Measurements from ENCODE around the gene PPP3CB.

PPP3CB gene

GRCh38 chr10:73534857-73535256 is 39.0 kb upstream of the PPP3CB start:
- H3K4ac ChIP-seq (ENCODE audit: low read depth in 1 of 2, low read length in 2 of 2): no peak overlapping the region
- no peak for DNase-seq

GRCh38 chr10:73529089-73529832 is 33.4 kb upstream of the PPP3CB start:
- H3K36me3 ChIP-seq (ENCODE audit: control insufficient read depth in 1 of 2, insufficient read depth in 2 of 2, low read depth in 1 of 2, low read length in 2 of 2): peaks cover 12 to 15% of the 10 kb centered on the region in 2 experiments
- H3K9me3 ChIP-seq (ENCODE audit: control insufficient read depth, low read length): no peaks in the 10 kb centered on the region
- DNase-seq: peak; percentile 82
- H2BK120ac ChIP-seq (ENCODE audit: low read depth, low read length): no peak overlapping the region
- WGBS: over 99% methylated on average over 5 of the region's 5 CpGs
- H2AK5ac ChIP-seq (ENCODE audit: low read length, severe bottlenecking): no peak overlapping the region
- no peak overlapping the region for H3K14ac ChIP-seq (ENCODE audit: low read length in 2 of 2)
- H3K9ac ChIP-seq (ENCODE audit: low read length): no peak overlapping the region
- no peak overlapping the region for H3K4me3 ChIP-seq (ENCODE audit: insufficient read depth in 1 of 2, low read depth in 1 of 2, low read length in 2 of 2)
- H3K4me2 ChIP-seq (ENCODE audit: low read length, poor library complexity, severe bottlenecking): no peak overlapping the region
- H3K4me1 ChIP-seq (ENCODE audit: control insufficient read depth, insufficient read depth, low read depth, low read length): no peaks in the 10 kb centered on the region
- no peak overlapping the region for H3K4ac ChIP-seq (ENCODE audit: low read depth in 1 of 2, low read length in 2 of 2)
- no peak overlapping the region for H2BK5ac ChIP-seq (ENCODE audit: low read depth, low read length, poor library complexity, severe bottlenecking)
- peak overlapping the region; percentile 77 for H4K8ac ChIP-seq (ENCODE audit: low read length)
- H3K18ac ChIP-seq (ENCODE audit: low read depth in 1 of 2, low read length in 2 of 2): no peak overlapping the region
- H2BK12ac ChIP-seq (ENCODE audit: low read length in 2 of 2): no peak overlapping the region
- H3K27me3 ChIP-seq (ENCODE audit: control insufficient read depth in 1 of 2, insufficient read depth in 1 of 2, low read length in 2 of 2): no peaks in the 10 kb centered on the region
- peaks cover 1% of the 10 kb centered on the region for H3K79me1 ChIP-seq (replicated peaks; ENCODE audit: low read length, poor library complexity, severe bottlenecking)
- H3K27ac ChIP-seq (ENCODE audit: low read length, poor library complexity, severe bottlenecking): no peak overlapping the region
- H2AFZ ChIP-seq (ENCODE audit: low read depth, low read length): no peak overlapping the region
- H4K91ac ChIP-seq (ENCODE audit: low read length): peak overlapping the region; percentile 68
- no peak overlapping the region for H2BK15ac ChIP-seq (ENCODE audit: low read depth, poor library complexity, severe bottlenecking)
- no peak overlapping the region for H3K23ac ChIP-seq (ENCODE audit: low read length in 2 of 2)

More at GRCh38 chr10:73534857-73535256, 39.0 kb upstream of the PPP3CB start:
- Histone ChIP-seq H3K27me3 (ENCODE audit: control insufficient read depth in 1 of 2, insufficient read depth in 1 of 2, low read length in 2 of 2) (no peaks in the 10 kb centered on the region), H3K4me2 (ENCODE audit: low read length, poor library complexity, severe bottlenecking) (no peak overlapping the region), H3K4me3 (ENCODE audit: insufficient read depth in 1 of 2, low read depth in 1 of 2, low read length in 2 of 2) (no peak overlapping the region), H3K9me3 (ENCODE audit: control insufficient read depth, low read length) (no peaks in the 10 kb centered on the region), H4K91ac (ENCODE audit: low read length) (no peak overlapping the region), H3K23ac (ENCODE audit: low read length in 2 of 2) (no peak overlapping the region), H3K14ac (ENCODE audit: low read length in 2 of 2) (no peak overlapping the region), H3K27ac (ENCODE audit: low read length, poor library complexity, severe bottlenecking) (no peak overlapping the region), H2BK12ac (ENCODE audit: low read length in 2 of 2) (no peak overlapping the region), H4K8ac (ENCODE audit: low read length) (no peak overlapping the region), H2BK5ac (ENCODE audit: low read depth, low read length, poor library complexity, severe bottlenecking) (no peak overlapping the region), H2AK5ac (ENCODE audit: low read length, severe bottlenecking) (no peak overlapping the region), H3K18ac (ENCODE audit: low read depth in 1 of 2, low read length in 2 of 2) (no peak overlapping the region), H3K4me1 (ENCODE audit: control insufficient read depth, insufficient read depth, low read depth, low read length) (no peaks in the 10 kb centered on the region), H2BK15ac (ENCODE audit: low read depth, poor library complexity, severe bottlenecking) (no peak overlapping the region), H3K36me3 (ENCODE audit: control insufficient read depth in 1 of 2, insufficient read depth in 2 of 2, low read depth in 1 of 2, low read length in 2 of 2) (peaks cover 6 to 13% of the 10 kb centered on the region in 2 experiments), H3K9ac (ENCODE audit: low read length) (no peak overlapping the region), H2AFZ (ENCODE audit: low read depth, low read length) (no peak overlapping the region), H3K79me1 (replicated peaks; ENCODE audit: low read length, poor library complexity, severe bottlenecking) (peaks cover 1% of the 10 kb centered on the region), H2BK120ac (ENCODE audit: low read depth, low read length) (no peak overlapping the region)
- no CpG with 5 or more reads among the region's 1 CpG for WGBS

DNA sequence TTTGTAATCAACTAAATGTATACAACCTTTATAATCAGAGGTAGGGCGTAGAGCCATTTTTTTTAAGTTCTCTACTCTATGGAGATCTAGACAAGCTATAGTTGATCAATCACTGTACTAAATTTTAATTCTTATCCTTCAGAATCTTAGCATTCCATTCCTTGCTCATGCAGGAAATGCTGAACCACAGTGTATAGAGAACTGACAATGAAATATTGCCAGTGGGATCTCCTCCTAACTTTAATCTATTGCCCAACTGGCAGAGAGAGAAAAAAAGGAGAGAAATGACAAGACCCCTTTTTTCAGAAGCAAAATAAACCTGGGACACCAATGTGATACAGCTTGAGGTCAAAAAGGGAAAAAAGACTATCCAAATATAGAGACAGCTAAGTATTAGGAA is 26.4 kb upstream of the PPP3CB start:
- Histone ChIP-seq H3K23ac (ENCODE audit: low read length in 2 of 2) (no peak overlapping the region), H2BK12ac (ENCODE audit: low read length in 2 of 2) (no peak overlapping the region)

GRCh38 chr10:73519336-73519735 is 23.5 kb upstream of the PPP3CB start:
- Histone ChIP-seq H3K18ac (ENCODE audit: low read depth in 1 of 2, low read length in 2 of 2) (no peak overlapping the region), H3K23ac (ENCODE audit: low read length in 2 of 2) (no peak overlapping the region), H3K36me3 (ENCODE audit: control insufficient read depth in 1 of 2, insufficient read depth in 2 of 2, low read depth in 1 of 2, low read length in 2 of 2) (peaks cover 22 to 51% of the 10 kb centered on the region in 2 experiments), H3K4ac (ENCODE audit: low read depth in 1 of 2, low read length in 2 of 2) (no peak overlapping the region), H3K27ac (ENCODE audit: low read length, poor library complexity, severe bottlenecking) (no peak overlapping the region), H3K9me3 (ENCODE audit: control insufficient read depth, low read length) (no peaks in the 10 kb centered on the region), H2AK5ac (ENCODE audit: low read length, severe bottlenecking) (no peak overlapping the region), H4K91ac (ENCODE audit: low read length) (no peak overlapping the region), H2AFZ (ENCODE audit: low read depth, low read length) (no peak overlapping the region), H2BK120ac (ENCODE audit: low read depth, low read length) (no peak overlapping the region), H2BK5ac (ENCODE audit: low read depth, low read length, poor library complexity, severe bottlenecking) (no peak overlapping the region), H4K8ac (ENCODE audit: low read length) (no peak overlapping the region), H2BK12ac (ENCODE audit: low read length in 2 of 2) (no peak overlapping the region), H3K4me2 (ENCODE audit: low read length, poor library complexity, severe bottlenecking) (no peak overlapping the region), H3K79me1 (replicated peaks; ENCODE audit: low read length, poor library complexity, severe bottlenecking) (no peaks in the 10 kb centered on the region), H3K14ac (ENCODE audit: low read length in 2 of 2) (no peak overlapping the region), H3K4me3 (ENCODE audit: insufficient read depth in 1 of 2, low read depth in 1 of 2, low read length in 2 of 2) (no peak overlapping the region), H3K27me3 (ENCODE audit: control insufficient read depth in 1 of 2, insufficient read depth in 1 of 2, low read length in 2 of 2) (no peaks in the 10 kb centered on the region), H3K9ac (ENCODE audit: low read length) (no peak overlapping the region), H3K4me1 (ENCODE audit: control insufficient read depth, insufficient read depth, low read depth, low read length) (no peaks in the 10 kb centered on the region), H2BK15ac (ENCODE audit: low read depth, poor library complexity, severe bottlenecking) (no peak overlapping the region)
- 100% methylated on average over 1 of the region's 3 CpGs for WGBS
- no peak for DNase-seq

More for the DNA sequence above, 26.4 kb upstream of the PPP3CB start:
- Histone ChIP-seq H4K8ac (ENCODE audit: low read length) (no peak overlapping the region), H3K36me3 (ENCODE audit: control insufficient read depth in 1 of 2, insufficient read depth in 2 of 2, low read depth in 1 of 2, low read length in 2 of 2) (peaks cover 11 to 49% of the 10 kb centered on the region in 2 experiments), H3K9ac (ENCODE audit: low read length) (no peak overlapping the region), H3K18ac (ENCODE audit: low read depth in 1 of 2, low read length in 2 of 2) (no peak overlapping the region), H3K79me1 (replicated peaks; ENCODE audit: low read length, poor library complexity, severe bottlenecking) (no peaks in the 10 kb centered on the region), H2BK15ac (ENCODE audit: low read depth, poor library complexity, severe bottlenecking) (no peak overlapping the region), H3K27ac (ENCODE audit: low read length, poor library complexity, severe bottlenecking) (no peak overlapping the region), H3K14ac (ENCODE audit: low read length in 2 of 2) (no peak overlapping the region), H2BK5ac (ENCODE audit: low read depth, low read length, poor library complexity, severe bottlenecking) (no peak overlapping the region), H2BK120ac (ENCODE audit: low read depth, low read length) (no peak overlapping the region), H3K4ac (ENCODE audit: low read depth in 1 of 2, low read length in 2 of 2) (no peak overlapping the region), H2AFZ (ENCODE audit: low read depth, low read length) (no peak overlapping the region), H3K4me1 (ENCODE audit: control insufficient read depth, insufficient read depth, low read depth, low read length) (no peaks in the 10 kb centered on the region), H3K9me3 (ENCODE audit: control insufficient read depth, low read length) (no peaks in the 10 kb centered on the region), H2AK5ac (ENCODE audit: low read length, severe bottlenecking) (no peak overlapping the region), H3K27me3 (ENCODE audit: control insufficient read depth in 1 of 2, insufficient read depth in 1 of 2, low read length in 2 of 2) (no peaks in the 10 kb centered on the region), H4K91ac (ENCODE audit: low read length) (no peak overlapping the region), H3K4me3 (ENCODE audit: insufficient read depth in 1 of 2, low read depth in 1 of 2, low read length in 2 of 2) (no peak overlapping the region), H3K4me2 (ENCODE audit: low read length, poor library complexity, severe bottlenecking) (no peak overlapping the region)
- DNase-seq: peak; percentile 54
- no CpG with 5 or more reads among the region's 1 CpG for WGBS
